BJ (cell line): ENCODE data around the gene PPP1R7. TPM values are rescaled to one million over a fixed set of nuclear protein-coding genes. Genes with fewer than 3 reads are reported as not detected.

Experiments used
- CTCF ChIA-PET: fragments of 350-600 bp; formaldehyde crosslinking; extraction: SDS; loops from one replicate; lab custom pipeline; 2021; ENCODE audit warnings: antibody characterized with exemption, inconsistent platforms; lab: Yijun Ruan, JAX
- POLR2A ChIA-PET: fragments of 300-600 bp; sonication (Branson Sonifier 250); formaldehyde crosslinking; extraction: SDS; loops from one replicate; lab custom pipeline; 2021; ENCODE audit warnings: antibody characterized with exemption; lab: Charles Lee
- DNase-seq: peaks from one replicate; pipeline ENCODE4 v3.0.0-alpha.2; 2011; ENCODE audit warnings: low read depth
- H3K27me3 ChIP-seq: 2 replicates; pipeline ENCODE4 v1.6.0; 2011; ENCODE audit warnings: low read length; ENCODE audit not compliant: control insufficient read depth, insufficient read depth
- H3K36me3 ChIP-seq: 2 replicates; pipeline ENCODE4 v1.5.1; 2011; ENCODE audit warnings: low read length; ENCODE audit not compliant: control insufficient read depth, insufficient read depth
- H3K4me3 ChIP-seq: 2 replicates; pipeline ENCODE4 v1.5.1; 2011; ENCODE audit warnings: low read depth, mild to moderate bottlenecking, control low read depth, low read length
- polyA plus RNA-seq: library from polyadenylated mRNA; depleted of rRNA; stranded (reverse); fragments of >200 nt; gene quantifications from 2 replicates; pipeline ENCODE4 v1.2.3, GENCODE V29; 2011
- TF ChIP-seq, protein P1 (sequence below): IDR thresholded peaks from 2 replicates; pipeline ENCODE4 v1.5.1; 2011; ENCODE audit warnings: low read depth, mild to moderate bottlenecking, control low read depth, inconsistent platforms, low read length, moderate library complexity; ENCODE audit not compliant: insufficient read depth

Gene PPP1R7
- polyA plus RNA-seq, 1 experiment, result 45.8 TPM

DNA sequence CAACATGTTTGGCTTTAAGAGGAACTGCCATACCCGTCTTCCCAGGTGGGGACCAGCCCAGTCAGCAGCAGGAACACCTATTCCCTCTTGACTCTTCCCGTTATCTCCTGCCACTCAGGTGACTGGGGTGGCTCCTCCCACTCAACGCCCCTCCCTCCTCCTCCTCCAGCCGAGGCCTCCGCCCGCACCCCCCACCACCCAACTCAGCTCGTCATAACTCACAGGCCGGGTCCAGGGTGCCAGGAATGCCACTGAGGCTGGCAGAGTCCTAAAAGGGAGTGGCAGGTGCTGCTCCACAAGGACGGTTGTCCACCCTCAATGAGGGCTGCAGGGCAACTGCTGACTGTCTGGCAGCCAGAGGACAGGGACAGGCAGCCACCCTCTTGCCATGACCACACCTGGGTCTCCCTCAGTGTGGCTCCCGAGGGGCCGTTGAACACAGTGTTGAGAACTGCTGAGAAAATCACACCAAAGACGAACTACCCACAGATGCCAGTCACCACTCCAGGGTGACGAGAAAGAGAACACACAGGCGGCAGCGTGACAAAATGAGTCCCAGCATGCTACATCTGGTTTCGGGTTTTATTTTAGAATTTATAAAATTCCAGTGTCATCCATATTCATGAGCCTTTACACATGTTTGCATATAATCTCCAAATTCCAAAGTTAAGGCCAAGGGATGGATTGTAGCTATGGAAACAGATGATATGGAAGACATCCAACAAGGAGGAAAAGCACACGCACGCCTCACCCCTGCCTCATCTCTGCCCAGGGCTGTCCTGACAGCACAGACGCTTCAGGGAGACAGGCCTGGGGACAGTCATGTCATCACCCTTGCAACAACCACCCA lies 76.7 kb downstream of the PPP1R7 start:
- ChIA-PET POLR2A (no interaction called here), CTCF (interaction anchor here (1.2 kb wide), 1 partner anchor 20 kb away, joined by 3 read pairs; no protein-coding TSS in a partner anchor)
- no peak for DNase-seq
- peaks cover 52% of the 10 kb centered on the region for H3K36me3 ChIP-seq
- TF ChIP-seq, protein P1, sequence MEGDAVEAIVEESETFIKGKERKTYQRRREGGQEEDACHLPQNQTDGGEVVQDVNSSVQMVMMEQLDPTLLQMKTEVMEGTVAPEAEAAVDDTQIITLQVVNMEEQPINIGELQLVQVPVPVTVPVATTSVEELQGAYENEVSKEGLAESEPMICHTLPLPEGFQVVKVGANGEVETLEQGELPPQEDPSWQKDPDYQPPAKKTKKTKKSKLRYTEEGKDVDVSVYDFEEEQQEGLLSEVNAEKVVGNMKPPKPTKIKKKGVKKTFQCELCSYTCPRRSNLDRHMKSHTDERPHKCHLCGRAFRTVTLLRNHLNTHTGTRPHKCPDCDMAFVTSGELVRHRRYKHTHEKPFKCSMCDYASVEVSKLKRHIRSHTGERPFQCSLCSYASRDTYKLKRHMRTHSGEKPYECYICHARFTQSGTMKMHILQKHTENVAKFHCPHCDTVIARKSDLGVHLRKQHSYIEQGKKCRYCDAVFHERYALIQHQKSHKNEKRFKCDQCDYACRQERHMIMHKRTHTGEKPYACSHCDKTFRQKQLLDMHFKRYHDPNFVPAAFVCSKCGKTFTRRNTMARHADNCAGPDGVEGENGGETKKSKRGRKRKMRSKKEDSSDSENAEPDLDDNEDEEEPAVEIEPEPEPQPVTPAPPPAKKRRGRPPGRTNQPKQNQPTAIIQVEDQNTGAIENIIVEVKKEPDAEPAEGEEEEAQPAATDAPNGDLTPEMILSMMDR, result no peak
- no peak overlapping the region for H3K4me3 ChIP-seq
- no peaks in the 10 kb centered on the region for H3K27me3 ChIP-seq

DNA sequence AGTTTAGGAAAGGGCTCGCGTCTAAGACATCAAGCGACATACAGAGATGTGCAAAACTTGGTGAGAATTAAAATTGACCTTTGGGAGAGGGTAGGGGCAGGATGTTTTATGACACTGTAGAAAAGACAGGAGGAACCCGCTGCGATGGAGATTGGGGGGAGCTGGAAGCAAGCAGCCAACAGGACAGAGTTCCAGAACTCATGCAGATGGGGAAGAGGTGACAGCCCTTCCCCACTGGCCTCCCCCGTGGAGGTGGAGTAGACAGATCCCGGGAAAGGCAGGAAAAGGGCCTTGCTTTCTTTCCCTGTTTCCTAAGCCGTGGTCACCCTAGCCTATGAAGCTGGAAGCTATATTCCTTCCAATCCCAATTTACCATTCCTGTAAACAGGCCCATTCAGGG lies 77.3 kb downstream of the PPP1R7 start:
- CTCF ChIA-PET, result interaction anchor here (1.2 kb wide), 1 partner anchor 19 kb away, joined by 3 read pairs; no protein-coding TSS in a partner anchor

DNA sequence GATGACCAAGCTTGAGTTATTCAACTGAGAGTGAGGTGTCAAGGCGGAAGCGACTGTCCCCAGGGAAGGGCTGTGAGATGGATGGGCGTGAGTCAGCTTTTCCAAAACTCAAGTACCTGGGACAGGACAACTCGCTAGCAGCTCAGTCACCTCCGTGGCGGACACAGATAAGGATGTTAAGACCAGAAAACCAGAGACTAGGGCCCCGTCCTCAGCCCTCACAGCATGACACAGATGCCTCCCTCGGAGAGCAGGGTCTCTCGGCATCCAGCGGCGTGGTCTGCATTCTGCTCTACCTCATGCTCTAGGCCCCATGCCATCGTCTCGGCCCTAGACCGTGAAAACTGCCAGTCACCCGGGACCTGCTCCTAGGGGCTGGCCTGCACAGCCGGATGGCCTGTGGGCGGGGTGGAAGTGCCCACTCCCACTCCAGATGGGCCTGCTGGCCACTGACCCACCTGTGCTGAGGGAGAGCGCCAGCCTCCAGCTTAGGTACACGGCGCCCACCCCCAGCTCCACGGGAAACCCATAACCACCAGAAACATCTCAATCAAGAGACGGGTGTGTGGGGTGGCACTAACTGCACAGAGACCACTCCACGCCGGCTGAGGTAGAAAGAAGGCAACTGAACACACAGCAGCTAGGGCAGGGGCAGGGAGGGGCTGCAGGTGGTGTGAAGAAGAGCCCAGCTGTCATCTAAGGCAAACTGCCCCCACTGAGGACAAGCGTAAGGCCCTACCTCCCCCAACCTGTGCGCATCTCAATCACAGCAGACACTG lies 78.0 kb downstream of the PPP1R7 start:
- H3K4me3 ChIP-seq, result no peak overlapping the region
- ChIA-PET CTCF (interaction anchor here (0.5 to 1.2 kb wide), 2 partner anchors 19 to 134 kb away, joined by 3 to 6 read pairs; no protein-coding TSS in a partner anchor), POLR2A (no interaction called here)
- no peak for DNase-seq
- H3K27me3 ChIP-seq, result no peaks in the 10 kb centered on the region
- TF ChIP-seq, protein P1, result no peak
- peaks cover 58% of the 10 kb centered on the region for H3K36me3 ChIP-seq

More for the DNA sequence above, 77.3 kb downstream of the PPP1R7 start:
- no peak overlapping the region for H3K4me3 ChIP-seq
- H3K27me3 ChIP-seq, result no peaks in the 10 kb centered on the region
- DNase-seq, result no peak
- POLR2A ChIA-PET, result no interaction called here
- H3K36me3 ChIP-seq, result peaks cover 54% of the 10 kb centered on the region
- TF ChIP-seq, protein P1, result no peak

DNA sequence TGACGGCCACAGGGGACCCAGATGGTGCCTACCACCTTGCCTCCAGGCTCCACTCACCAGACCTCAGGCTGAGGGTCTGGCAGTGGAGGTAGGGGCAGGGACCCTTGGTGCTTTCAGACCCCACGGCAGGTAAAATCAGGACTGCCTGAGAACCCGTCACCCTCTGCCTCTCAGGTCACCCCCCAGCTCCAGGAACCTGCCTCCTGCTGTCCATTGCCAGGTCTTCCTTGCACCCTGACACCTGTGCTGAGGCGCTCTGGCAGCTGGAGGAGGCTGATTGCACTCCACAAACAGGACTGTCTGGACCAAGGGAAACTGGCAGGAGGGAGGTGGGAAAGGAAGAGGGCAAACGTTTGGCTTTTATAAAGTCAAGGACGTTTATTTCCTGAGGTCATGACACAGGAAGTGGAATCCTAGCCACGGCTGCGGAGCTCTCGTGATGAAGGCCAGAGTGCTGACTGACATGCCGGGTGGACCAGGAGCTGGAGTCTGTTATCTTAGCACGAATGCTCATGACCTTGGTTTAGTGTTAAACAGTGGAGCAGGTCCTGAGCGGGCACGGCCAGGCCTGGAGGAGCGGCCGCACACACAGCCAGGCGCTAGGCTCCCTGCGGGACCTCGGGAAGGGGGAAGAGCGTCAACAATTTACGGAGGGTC lies 78.7 kb downstream of the PPP1R7 start:
- H3K27me3 ChIP-seq, result no peaks in the 10 kb centered on the region
- POLR2A ChIA-PET, result no interaction called here
- CTCF ChIA-PET, result interaction anchor here (0.5 kb wide), 1 partner anchor 134 kb away, joined by 6 read pairs; no protein-coding TSS in a partner anchor
- DNase-seq, result no peak
- peaks cover 64% of the 10 kb centered on the region for H3K36me3 ChIP-seq
- no peak overlapping the region for H3K4me3 ChIP-seq
- TF ChIP-seq, protein P1, result no peak
